ENCODE data around the gene GPR107.

- TF ChIP-seq CTCF (IDR thresholded peaks at IDR 0.05) (no peak), POLR2A (IDR thresholded peaks at IDR 0.05) (no peak), POLR2AphosphoS5 (IDR thresholded peaks at IDR 0.05) (no peak)
These were observed 43.3 kb upstream of the GPR107 start for GRCh38 chr9:130010151-130010988.
